ENCODE measurements around the gene MADCAM1.
"Not testable (repeated sequence)": the region's sequence is repeated elsewhere in the genome, so short reads cannot be mapped to it uniquely, and the experiment has no call there.

Gene MADCAM1

DNA sequence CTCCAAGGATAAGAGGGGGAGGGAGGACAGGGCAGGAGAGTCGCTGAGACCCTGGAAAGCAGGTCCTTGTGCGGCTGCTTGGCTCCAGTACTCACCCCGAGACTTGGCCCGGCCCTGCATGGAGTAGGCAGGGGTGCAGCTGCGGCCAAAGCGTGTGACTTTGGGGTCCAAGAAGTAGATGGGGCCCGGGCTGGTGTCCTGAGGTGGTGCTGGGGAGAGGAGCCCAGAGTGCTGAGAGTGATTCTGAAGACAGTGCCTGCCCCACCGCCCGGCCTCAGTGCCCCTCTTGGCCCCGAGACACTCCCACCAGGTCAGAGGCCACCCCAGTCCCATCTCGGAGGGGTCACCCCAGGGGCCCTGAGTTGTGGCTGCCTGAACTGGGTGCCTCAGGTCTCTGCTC is 28.7 kb upstream of the MADCAM1 start:
- no peak for DNase-seq

DNA sequence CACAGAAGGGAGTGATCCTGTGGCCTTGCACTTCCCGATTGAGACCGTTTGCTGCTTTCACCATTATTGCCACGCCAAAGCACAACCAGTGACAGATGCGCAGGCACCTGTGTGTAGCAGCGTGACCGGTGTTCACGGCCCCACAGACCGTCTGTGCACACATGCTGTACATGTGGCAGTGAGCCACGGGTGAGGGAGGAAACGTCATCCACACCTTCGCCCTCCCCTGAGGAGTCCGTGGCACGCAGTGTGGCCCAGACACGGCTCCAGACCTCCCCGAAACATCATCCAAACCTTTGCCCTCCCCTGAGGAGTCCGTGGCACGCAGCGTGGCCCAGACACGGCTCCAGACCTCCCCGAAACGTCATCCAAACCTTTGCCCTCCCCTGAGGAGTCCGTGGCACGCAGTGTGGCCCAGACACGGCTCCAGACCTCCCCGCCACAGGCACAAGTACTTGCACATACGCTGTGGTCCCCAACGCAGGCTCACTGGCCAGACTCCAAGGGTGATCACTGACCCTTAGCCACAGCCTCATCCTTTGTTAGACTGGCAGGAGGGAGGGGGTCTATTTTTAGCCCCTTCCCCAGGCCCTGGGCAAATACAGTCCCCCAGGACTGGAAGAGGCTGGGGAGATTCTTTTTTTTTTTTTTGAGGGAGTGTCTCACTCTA is 27.6 kb upstream of the MADCAM1 start:
- no peak for DNase-seq

DNA sequence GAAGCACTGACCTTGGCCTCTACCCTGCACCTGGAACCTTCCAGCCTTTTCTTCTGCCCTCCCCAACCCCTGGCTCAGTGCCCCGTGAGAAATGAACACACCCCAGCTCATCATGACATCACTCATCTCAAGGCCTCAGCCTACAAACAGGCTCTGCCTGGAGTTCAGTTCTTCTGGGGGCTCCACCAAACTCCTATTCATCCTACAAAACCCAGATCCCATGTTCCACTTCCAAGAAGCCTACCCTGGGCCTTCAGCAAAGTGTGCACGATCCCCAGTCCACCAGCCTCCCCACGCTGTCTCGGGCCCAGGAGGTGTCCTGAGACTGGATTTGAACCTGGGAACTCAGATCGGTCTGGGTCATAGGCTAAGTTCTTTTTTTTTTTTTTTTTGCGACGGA is 26.5 kb upstream of the MADCAM1 start:
- DNase-seq: no peak

DNA sequence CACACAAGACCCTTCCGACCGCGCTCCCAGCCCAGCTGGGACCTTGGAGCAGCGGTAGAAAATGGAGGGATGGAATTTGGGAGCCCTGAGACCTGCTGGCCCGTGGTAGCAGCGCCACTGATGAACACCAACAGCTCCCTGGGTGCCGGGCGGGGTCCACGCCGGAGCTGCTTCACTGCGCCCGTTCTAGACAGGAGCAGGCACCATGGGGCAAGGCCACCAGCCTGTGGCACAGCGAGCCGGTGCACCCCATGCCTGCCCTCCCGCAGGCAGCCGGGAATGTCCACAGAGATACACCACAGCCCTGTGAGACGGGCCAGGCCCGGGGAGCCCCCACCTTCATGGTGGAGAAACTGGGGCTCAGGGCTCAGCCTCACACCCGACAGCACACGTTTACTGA is 25.6 kb upstream of the MADCAM1 start:
- DNase-seq: no peak

DNA sequence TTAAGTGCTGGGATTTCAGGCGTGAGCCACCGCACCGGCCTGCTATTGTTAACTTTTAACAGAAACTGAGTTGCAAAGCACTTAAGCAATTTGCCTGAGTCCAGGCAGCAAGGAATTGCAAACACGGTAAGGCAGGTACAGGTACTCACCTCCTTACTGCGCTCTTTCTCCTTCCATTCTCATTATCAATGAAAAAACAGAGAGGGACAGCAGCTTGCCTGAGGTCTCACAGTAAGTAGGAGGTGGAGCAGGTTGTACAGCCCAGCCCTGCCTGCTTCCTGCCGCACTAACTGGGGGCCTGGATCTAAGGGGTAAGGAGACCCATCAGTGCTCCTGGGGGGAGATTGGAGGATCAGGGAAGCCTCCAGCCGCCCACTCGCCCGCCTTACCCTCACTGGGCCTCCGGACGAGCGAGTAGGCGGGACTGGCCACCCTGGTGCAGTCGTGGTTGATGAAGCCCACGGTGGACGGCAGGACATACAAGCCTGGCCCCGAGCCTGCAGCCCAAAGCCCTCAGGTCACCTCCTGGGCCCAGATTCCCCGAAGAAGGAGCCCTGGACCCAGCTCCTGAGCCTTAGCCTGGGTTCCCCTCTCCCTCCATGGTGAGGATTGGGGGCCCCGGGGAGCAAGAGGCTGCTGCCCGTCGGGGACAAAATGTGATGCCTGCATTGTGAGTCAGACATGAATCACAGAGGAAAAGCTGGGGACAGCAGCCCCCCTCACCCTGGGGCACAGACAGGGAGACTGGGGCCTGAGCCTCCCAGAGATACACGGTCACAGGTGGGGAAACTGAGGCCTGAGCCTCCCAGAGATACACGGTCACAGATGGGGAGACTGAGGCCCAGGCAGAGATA is 24.1 kb upstream of the MADCAM1 start:
- no peak for DNase-seq

DNA sequence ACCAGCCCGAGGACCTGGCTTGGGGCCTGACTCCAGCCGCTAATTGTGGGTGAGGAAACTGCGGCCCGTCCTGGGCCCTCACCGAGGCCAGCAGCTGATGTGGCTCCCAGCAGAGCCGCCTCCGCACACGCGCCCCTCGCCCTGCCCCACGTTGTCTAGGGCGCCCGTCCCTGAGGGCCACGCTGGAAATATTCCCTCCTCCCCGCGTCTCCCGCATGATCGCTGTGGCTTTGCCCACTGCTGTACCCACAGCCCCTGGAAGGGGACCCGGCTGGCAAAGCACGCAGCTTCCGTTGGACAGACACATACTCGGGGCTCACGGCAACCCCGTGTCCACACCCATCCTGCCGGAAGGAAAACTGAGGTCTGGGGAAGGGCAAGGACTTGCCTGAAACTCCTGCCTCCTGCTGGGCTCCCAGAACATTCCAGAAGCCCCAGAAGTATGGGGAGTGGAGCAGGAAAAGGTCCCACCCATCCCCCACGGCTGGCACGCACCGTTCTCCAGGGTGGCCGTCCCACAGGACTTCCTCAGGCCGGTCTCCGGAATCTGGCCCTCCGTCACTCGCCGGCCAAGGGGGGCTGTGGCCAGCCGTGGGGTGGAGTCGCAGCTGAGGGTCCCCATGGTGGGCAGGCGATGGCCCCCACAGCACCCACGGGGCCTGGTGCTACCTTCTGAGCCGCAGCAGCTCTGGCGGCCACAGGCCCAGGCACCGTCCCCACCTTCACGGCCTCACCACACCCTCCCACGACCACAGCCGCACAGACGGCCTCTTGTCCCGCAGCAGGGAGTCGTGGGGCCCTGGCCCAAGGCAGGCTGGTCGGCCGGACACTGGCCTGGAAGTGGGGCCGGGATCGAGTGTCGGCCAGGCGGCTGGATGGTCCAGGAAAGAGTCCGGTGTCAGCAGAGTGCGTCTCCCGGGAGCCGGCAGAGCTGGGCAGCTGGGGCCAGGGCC is 21.9 kb upstream of the MADCAM1 start:
- DNase-seq: no peak

DNA sequence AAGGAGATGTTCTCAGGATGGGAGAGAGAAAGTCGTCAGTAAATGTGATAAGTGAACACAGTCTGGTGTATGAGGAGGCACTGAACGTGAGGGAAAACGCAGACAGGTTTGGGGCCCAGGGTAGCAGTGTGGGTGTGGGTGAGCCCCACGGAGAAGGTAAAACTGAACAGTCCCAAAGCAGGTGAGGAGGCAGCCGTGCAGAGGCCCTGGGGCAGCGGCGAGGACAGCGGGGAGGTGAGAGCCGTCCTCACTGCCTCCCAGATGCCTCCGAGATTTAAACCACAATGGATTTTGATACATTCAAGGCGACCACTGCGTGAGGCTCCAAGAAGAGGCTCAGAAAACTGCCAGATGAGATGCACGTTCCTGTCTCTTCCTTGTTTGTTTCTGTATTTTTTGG is 20.9 kb upstream of the MADCAM1 start:
- no peak for DNase-seq

DNA sequence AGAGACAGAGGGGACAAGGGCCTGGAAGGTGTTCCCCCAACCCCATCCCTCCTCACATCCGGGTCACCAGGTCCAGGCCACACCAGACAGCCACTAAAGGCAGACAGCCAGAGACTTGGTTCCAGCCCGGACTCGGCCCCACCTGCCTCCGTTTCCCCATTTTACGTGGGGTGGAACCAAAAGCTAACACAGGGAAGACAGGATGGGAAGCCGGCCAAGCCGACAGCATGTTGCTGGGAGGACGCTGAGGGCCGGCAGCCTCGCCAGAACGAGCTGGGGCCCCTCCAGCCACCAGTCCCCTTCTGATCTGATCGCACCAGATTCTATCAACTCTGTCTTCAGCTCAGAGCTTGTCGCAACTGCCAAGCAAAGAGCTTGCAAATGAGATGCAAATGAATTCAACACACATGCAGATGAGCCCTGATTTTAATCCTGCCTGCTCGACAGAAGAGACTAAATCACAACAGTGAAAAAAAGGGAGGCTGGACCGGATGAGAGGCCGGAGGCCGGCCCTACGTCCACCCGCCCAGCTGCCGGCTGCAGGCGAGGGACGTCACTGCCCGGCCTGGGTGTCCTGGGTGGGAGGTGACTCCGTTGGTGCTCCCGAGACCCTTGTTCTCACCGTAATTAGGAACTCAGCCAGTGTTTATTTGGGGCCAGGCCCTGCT is 17.9 kb upstream of the MADCAM1 start:
- no peak for DNase-seq

DNA sequence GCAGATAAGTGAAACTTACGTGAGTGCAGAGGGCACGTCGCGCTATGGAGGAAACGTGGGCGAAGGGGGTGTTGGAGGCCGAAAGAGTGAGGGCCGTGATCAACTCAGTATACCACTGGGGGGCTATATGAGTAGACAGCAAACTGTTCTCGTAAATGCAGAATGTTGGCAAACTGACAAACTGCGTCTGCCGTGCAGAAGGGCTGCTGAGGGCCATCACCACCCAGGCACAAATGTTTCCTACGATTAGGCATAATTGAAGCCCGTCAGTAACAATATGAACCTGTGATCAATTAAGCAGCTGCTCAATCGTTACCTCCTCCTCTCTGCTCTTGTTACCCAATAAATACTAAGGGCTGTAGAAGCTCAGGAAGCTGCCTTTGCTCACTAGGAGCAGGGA is 17.3 kb upstream of the MADCAM1 start:
- no peak for DNase-seq

DNA sequence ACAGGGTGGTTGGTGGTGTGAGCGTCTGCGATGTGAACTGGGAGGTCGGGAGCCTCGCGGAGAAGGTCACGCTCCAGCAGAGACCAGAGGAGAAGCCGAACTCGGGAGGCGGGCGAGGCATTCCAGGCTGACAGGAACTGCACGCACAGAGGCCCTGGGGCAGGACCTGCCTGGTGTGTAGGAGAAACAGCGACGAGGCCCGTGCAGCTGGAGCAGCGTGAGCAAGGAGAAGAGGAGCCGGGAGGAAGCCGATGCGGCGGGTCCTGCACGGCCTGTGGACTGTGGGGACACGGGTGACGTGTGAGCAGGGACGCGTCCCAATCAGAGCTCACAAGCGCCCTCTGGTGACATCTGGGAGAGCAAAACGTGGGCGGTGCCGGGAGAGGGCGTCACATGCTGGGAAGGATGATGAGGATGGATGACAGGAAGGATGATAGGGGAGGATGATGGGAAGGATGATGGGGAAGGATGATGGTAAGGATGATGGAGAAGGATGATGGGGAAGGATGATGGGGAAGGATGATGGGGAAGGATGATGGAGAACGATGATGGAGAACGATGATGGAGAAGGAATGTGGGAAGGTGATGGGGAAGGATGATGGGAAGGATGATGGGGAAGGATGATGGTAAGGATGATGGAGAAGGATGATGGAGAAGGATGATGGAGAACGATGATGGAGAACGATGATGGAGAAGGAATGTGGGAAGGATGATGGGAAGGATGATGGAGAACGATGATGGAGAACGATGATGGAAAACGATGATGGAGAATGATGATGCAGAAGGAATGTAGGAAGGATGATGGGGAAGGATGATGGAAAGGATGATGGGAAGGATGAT is 16.1 kb upstream of the MADCAM1 start:
- peak; percentile 66 for DNase-seq

DNA sequence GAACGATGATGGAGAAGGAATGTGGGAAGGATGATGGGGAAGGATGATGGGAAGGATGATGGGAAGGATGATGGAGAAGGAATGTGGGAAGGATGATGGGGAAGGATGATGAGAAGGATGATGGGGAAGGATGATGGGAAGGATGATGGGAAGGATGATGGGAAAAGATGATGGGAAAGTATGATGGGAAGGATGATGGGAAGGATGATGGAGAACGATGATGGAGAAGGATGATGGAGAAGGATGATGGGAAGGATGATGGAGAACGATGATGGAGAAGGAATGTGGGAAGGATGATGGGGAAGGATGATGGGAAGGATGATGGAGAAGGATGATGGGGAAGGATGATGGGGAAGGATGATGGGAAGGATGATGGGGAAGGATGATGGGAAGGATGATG is 15.2 kb upstream of the MADCAM1 start:
- DNase-seq: not testable (repeated sequence)

DNA sequence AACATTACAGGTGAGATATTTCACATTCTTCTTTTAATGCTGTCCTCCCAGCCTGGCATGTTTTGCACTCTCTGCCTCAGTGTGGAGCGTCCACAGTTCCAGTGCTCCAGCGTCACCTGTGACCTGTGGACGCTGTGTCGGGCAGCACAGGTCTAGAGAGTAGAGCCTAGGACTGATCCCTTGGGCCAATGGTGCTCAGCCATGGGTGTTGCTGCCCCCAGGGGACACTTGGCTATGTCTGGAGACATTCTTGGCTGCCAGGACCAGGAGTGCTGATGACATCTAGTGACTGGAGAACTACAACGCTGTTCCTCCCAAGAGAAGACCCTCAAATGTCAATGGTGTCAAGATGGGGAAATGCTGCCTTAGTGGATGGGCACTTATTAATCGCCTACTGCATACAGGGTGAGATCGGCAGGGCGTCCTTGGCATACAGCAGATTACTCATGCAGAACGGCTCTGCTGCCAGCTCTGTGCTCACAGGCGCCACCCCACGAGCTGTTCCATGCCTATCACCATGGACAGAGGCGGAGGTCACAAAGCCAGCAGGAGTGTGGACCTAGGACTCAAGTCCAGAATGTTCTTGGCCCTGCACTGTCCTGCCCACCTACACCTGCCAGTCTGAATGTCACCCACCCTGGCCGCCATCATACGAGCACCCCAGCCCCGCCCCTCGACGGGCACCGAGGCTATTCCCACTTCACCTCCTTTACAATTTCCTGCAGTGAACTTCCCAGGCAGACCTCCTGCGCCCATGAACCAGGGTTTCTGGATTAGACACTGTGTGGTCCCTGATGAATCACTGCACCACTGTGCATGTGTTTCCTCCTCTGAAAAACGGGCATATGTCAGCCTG is 13.9 kb upstream of the MADCAM1 start:
- no peak for DNase-seq

DNA sequence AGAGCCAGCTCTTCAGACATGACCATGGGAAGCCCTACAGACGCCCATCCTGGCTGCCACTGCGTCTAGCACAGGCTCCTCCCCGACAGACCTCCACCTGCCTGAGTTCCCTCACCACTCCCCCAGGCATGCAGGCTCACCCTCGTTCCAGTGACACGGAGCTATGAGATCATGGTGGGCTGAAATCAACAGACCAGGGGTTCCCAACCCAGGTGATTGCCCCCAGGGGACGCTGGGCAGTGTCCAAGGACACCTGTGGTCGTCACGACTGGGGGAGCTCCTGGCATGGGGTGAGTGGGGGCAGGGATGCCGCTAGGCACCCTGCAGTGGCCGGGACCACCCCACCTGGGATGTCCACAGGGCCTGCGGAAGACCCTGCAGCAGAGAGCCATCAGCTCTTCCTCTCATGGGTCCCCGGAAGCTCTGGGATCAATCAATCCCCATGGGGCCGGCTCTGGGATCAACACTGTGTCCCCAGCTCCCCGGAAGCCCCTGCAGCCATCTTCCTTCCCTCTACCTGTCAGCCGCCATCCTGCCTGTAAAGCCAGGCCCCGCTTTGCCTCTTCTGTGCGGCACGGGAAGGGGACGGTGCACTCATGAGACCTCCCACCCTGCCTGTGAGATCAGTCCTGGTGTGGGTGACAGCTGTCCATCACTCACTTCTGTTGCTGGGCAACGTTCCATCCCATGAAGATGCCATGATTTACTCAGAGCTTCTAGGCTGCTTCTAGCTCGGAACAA is 12.8 kb upstream of the MADCAM1 start:
- DNase-seq: no peak

DNA sequence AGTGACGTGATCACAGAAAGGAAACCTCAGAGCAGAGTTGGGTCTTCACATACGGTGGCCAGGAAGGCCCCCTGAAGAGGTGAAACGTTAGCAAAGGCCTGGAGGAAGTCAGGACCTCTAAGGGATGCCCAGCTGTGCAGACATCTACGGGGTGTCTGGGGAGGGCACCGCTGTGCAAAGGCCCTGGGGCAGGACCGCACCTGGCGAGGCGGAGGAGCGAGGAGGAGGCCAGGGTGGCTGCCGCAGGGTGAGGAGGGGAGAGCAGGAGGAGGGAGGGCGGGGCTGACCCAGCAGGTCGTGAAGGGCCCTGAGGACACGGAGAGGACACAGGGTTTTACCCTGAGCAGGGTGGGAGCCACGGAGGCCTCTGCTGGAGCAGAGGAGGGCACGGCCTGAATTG is 11.8 kb upstream of the MADCAM1 start:
- DNase-seq: no peak

DNA sequence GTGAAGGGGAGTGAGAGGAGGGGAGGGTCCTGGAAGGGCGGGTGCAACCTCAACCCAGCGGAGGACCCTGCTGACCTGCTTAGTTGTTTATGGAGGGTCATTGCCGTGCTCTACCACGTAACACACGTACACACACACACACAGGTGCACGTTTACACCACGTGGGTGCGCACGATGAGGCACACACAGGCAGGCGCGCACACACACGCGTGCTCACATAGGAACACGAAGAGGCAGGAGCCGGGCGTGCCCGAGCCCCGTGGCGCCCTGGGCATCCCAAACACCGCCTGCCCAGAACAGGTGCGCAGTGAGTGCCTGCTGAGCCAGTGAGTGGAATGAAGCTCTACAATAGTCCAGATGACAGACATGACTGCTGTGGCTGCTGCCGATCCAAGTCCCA is 11.2 kb upstream of the MADCAM1 start:
- no peak for DNase-seq

DNA sequence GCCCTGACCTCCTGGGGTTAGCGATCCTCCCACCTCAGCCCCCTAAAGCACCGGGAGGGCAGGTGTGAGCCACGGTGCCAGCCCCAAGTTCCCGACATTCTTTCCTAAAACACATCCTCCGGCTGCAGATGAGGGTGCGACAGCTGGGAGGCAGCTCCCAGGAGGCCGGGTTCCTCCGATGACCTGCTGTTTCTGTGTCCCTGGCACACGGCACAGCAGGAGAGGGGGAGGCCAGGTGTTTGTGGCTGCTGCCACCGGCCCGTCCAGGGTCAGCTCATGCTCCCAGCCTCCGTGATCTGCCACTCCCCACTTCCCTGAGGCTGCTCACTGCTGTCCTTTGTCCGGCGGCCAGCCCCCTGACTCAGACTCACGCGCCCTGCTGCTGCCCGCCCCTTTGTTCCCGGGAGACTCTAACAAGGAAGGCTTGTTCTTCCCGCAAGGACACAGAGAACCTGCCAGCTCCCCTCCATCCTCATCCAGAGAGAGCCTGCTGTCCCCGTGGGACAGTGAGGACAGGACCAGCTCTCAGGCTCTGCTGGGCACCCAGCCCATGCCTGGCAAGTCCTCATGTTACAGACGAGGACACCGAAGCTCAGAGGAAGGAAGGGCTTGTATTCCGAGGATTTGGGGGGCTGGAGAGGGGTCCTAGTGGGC is 10.6 kb upstream of the MADCAM1 start:
- DNase-seq: no peak

DNA sequence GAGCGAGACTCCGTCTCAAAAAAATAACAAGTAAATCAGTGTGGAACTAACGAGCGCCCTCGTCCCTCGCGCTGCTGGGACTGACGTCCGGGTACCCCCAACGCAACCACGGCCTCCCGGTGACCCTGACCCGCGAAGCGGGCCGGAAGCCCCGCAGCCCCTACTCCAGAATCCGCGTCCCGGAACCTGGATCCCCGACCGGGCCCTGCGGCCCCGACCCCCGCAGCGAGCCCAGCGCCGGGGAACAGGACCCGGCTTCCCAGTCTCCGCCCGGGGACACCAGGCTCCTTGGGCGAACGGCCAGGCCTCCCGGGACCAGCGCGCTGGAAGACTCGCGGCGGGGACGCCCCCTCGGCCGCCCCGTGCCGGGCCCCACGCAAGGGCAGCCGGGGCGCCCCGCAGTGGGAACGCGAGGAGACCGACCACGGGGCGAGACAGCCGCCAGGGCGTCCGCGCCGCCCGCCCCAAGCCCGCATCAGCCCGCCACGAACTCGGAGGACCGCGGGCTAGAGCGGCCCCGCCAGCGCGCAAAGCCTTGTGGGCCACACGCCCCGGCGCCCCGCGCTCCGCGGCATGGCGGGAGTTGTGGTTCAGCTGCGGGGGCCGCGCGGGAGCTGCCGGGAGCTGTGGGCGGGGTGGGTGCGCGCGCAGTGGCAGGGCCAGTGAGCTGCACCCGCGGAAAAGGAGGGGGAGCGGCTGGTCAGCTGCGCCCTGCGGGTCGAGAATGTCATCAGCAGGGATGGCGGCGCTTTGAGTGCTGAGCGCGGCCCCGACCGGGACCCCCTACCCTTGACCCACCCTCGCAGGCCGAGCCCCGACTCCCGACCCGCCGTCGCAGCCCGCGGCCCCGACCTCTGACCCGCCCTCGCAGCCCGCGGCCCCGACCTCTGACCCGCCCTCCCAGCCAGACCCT is 7.5 kb upstream of the MADCAM1 start:
- DNase-seq: peak; percentile 94

DNA sequence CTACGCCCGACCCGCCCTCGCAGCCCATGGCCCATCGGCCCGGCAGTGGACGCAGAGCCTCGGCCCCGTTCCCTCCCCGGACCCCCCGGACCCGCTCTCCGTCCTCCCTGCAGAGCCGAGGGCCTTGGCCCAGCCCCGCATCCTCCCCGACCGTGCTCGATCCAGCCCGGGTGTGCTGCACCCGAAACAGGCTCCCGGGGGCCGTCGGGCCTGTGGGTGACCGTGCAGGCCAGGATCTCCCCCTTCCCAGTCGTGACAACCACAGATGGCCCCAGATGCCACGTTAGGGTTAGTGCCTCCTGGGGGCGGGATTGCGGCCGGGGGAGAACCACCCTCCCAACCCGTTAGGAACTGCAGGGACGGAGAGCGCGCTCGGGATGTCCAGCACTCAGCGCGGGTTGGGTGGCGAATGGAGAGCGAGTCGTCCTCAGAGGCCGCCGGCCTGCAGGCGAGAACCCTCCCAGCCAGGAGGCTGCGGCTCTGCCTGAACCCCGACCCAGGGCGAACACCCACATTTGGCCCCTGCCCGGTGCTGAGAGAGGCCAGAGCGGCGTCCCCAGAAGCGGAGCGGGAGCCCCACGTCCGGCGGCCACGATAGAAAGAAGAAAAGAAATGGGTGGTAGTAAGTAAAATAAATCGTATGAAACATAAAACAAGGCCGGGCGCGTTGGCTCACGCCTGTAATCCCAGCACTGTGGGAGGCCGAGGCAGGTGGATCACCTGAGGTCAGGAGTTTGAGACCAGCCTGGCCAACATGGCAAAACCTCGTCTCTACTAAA is 6.7 kb upstream of the MADCAM1 start:
- no peak for DNase-seq
